Measurements from ENCODE around the gene SUN1.

Gene SUN1

GRCh38 chr7:881441-882234 lies 49.4 kb downstream of the SUN1 start:
- no peak for DNase-seq (ENCODE audit: low read depth)

GRCh38 chr7:882336-883035 lies 50.2 kb downstream of the SUN1 start:
- DNase-seq (ENCODE audit: low read depth), result no peak
- no peak overlapping the region for H3K4me3 ChIP-seq (ENCODE audit: low read depth, low read length)
- TF ChIP-seq MYC (IDR thresholded peaks at IDR 0.05; ENCODE audit: low read depth, low read length), result no peak
- TF ChIP-seq CTCF (IDR thresholded peaks at IDR 0.05; ENCODE audit: low read depth, low read length), result no peak
- no peak for TF ChIP-seq POLR2A (IDR thresholded peaks at IDR 0.05; ENCODE audit: extremely low read depth, insufficient read length)
- no peak for TF ChIP-seq MAX (IDR thresholded peaks at IDR 0.05; ENCODE audit: low read depth, low read length)

More at GRCh38 chr7:881441-882234, 49.4 kb downstream of the SUN1 start:
- TF ChIP-seq MAX (IDR thresholded peaks at IDR 0.05; ENCODE audit: low read depth, low read length), result no peak
- TF ChIP-seq CTCF (IDR thresholded peaks at IDR 0.05; ENCODE audit: low read depth, low read length), result no peak
- TF ChIP-seq POLR2A (IDR thresholded peaks at IDR 0.05; ENCODE audit: extremely low read depth, insufficient read length), result no peak
- TF ChIP-seq MYC (IDR thresholded peaks at IDR 0.05; ENCODE audit: low read depth, low read length), result no peak
- no peak overlapping the region for H3K4me3 ChIP-seq (ENCODE audit: low read depth, low read length)

GRCh38 chr7:883055-884021 lies 51.1 kb downstream of the SUN1 start:
- no peak overlapping the region for H3K4me3 ChIP-seq (ENCODE audit: low read depth, low read length)
- TF ChIP-seq MAX (IDR thresholded peaks at IDR 0.05; ENCODE audit: low read depth, low read length) (no peak), POLR2A (IDR thresholded peaks at IDR 0.05; ENCODE audit: extremely low read depth, insufficient read length) (no peak), MYC (IDR thresholded peaks at IDR 0.05; ENCODE audit: low read depth, low read length) (no peak), CTCF (IDR thresholded peaks at IDR 0.05; ENCODE audit: low read depth, low read length) (no peak)
- no peak for DNase-seq (ENCODE audit: low read depth)

- DNase-seq (ENCODE audit: low read depth), result no peak
- H3K4me3 ChIP-seq (ENCODE audit: low read depth, low read length), result no peak overlapping the region
- TF ChIP-seq CTCF (IDR thresholded peaks at IDR 0.05; ENCODE audit: low read depth, low read length) (no peak), MYC (IDR thresholded peaks at IDR 0.05; ENCODE audit: low read depth, low read length) (no peak), POLR2A (IDR thresholded peaks at IDR 0.05; ENCODE audit: extremely low read depth, insufficient read length) (no peak), MAX (IDR thresholded peaks at IDR 0.05; ENCODE audit: low read depth, low read length) (no peak)
Observed at GRCh38 chr7:884191-885003, 52.1 kb downstream of the SUN1 start.

Measured in NB4 (cell line).